HepG2 (cell line): ENCODE data around the gene ADM. TPM values are rescaled to one million over a fixed set of nuclear protein-coding genes. Genes with fewer than 3 reads are reported as not detected.

Experiments
- ARHGAP35 ChIP-seq: sonication (generic); formaldehyde crosslinking; IDR thresholded peaks from 2 replicates; pipeline ENCODE4 v1.9.0; 2022; ENCODE audit warnings: mild to moderate bottlenecking, inconsistent platforms, moderate library complexity, missing genetic modification reagents, borderline replicate concordance
- ARNTL ChIP-seq: sonication (generic); formaldehyde crosslinking; IDR thresholded peaks from 2 replicates; pipeline ENCODE4 v1.4.0; 2020; ENCODE audit warnings: mild to moderate bottlenecking, missing genetic modification reagents
- KDM1A ChIP-seq: IDR thresholded peaks from 2 replicates; pipeline ENCODE4 v1.6.1; 2016; ENCODE audit warnings: missing compliant biosample characterization
- KLF16 ChIP-seq, 2 experiments: sonication (generic) in 1 of 2; formaldehyde crosslinking in 1 of 2; IDR thresholded peaks; 2 replicates each; pipeline versions ENCODE4 v1.6.1 to v1.8.0; 2016 to 2023; ENCODE audit warnings: missing genetic modification reagents in 2 of 2, missing compliant biosample characterization in 1 of 2
- KMT2A ChIP-seq: sonication (generic); formaldehyde crosslinking; IDR thresholded peaks from 2 replicates; pipeline ENCODE4 v1.4.0; 2020; ENCODE audit warnings: missing genetic modification reagents
- NR3C1 ChIP-seq: sonication (generic); formaldehyde crosslinking; IDR thresholded peaks from 2 replicates; pipeline ENCODE4 v1.4.0; 2020; ENCODE audit warnings: missing genetic modification reagents
- RAD21 ChIP-seq: fragments of 450-650 bp; formaldehyde crosslinking; IDR thresholded peaks from 2 replicates; pipeline ENCODE4 v1.5.0; 2020; ENCODE audit warnings: mild to moderate bottlenecking
- RBFOX2 ChIP-seq: fragments of 200-400 bp; formaldehyde crosslinking; IDR thresholded peaks from 2 replicates; pipeline ENCODE4 v1.6.1; 2017; ENCODE audit warnings: low read depth, mild to moderate bottlenecking, low read length
- RELA ChIP-seq: sonication (generic); formaldehyde crosslinking; IDR thresholded peaks from 2 replicates; pipeline ENCODE4 v1.4.0; 2020; ENCODE audit warnings: missing genetic modification reagents
- SMARCE1 ChIP-seq: fragments of 450-650 bp; IDR thresholded peaks from 2 replicates; pipeline ENCODE4 v1.6.1; 2017; ENCODE audit warnings: borderline replicate concordance
- SNAI1 ChIP-seq: sonication (generic); formaldehyde crosslinking; IDR thresholded peaks from 2 replicates; pipeline ENCODE4 v1.5.0; 2020; ENCODE audit warnings: mild to moderate bottlenecking, missing genetic modification reagents, borderline replicate concordance
- WIZ ChIP-seq: sonication (generic); formaldehyde crosslinking; IDR thresholded peaks from 2 replicates; pipeline ENCODE4 v1.5.1; 2020; ENCODE audit warnings: mild to moderate bottlenecking, missing genetic modification reagents
- ZNF138 ChIP-seq: sonication (generic); formaldehyde crosslinking; IDR thresholded peaks from 2 replicates; pipeline ENCODE4 v1.5.0; 2020; ENCODE audit warnings: mild to moderate bottlenecking, low read depth, missing genetic modification reagents
- ZNF230 ChIP-seq: sonication (generic); formaldehyde crosslinking; IDR thresholded peaks from 2 replicates; pipeline ENCODE4 v1.4.0; 2020; ENCODE audit warnings: mild to moderate bottlenecking, missing genetic modification reagents
- ZNF331 ChIP-seq: sonication (generic); formaldehyde crosslinking; IDR thresholded peaks from 2 replicates; pipeline ENCODE4 v1.4.0; 2020; ENCODE audit warnings: missing genetic modification reagents
- ZNF567 ChIP-seq: sonication (generic); formaldehyde crosslinking; IDR thresholded peaks from 2 replicates; pipeline ENCODE4 v1.8.1; 2023; ENCODE audit warnings: mild to moderate bottlenecking, missing genetic modification reagents, borderline replicate concordance
- ZNF572 ChIP-seq: sonication (generic); formaldehyde crosslinking; IDR thresholded peaks from 2 replicates; pipeline ENCODE4 v1.5.1; 2020; ENCODE audit warnings: mild to moderate bottlenecking, missing genetic modification reagents
- ZNF615 ChIP-seq: sonication (generic); formaldehyde crosslinking; IDR thresholded peaks from 2 replicates; pipeline ENCODE4 v1.5.0; 2020; ENCODE audit warnings: mild to moderate bottlenecking, missing genetic modification reagents, borderline replicate concordance
- ZNF616 ChIP-seq: sonication (generic); formaldehyde crosslinking; IDR thresholded peaks from 2 replicates; pipeline ENCODE4 v1.5.0; 2020; ENCODE audit warnings: low read depth, mild to moderate bottlenecking, missing genetic modification reagents
- ZNF713 ChIP-seq: sonication (generic); formaldehyde crosslinking; IDR thresholded peaks from 2 replicates; pipeline ENCODE4 v1.4.0; 2020; ENCODE audit warnings: mild to moderate bottlenecking, missing genetic modification reagents
- ZNF720 ChIP-seq: sonication (generic); formaldehyde crosslinking; IDR thresholded peaks from 2 replicates; pipeline ENCODE4 v1.4.0; 2020; ENCODE audit warnings: missing genetic modification reagents
- ZNF782 ChIP-seq: sonication (generic); formaldehyde crosslinking; IDR thresholded peaks from 2 replicates; pipeline ENCODE4 v1.4.0; 2020; ENCODE audit warnings: missing genetic modification reagents, mild to moderate bottlenecking, borderline replicate concordance
- polyA plus RNA-seq, 8 experiments: library from polyadenylated mRNA; depleted of rRNA in 3 of 8; stranded (reverse) in 7 of 8; unstranded in 1 of 8; fragments of >200 nt; fragmentation: Illumina TruSeq in 4 of 8; extraction: Trizol in 4 of 8; gene quantifications; 2 replicates each; pipeline versions ENCODE4 v1.2.1 to v1.2.3, GENCODE V29; 2011 to 2016; ENCODE audit warnings: low read depth in 4 of 8, missing spikeins in 1 of 8, mixed read lengths in 1 of 8; ENCODE audit not compliant: insufficient read depth in 1 of 8
- total RNA-seq, 5 experiments: library from RNA; depleted of rRNA; stranded (reverse); fragments of >200 nt; fragmentation: Illumina TruSeq; extraction: Trizol; gene quantifications; 2 replicates each; pipeline ENCODE4 v1.2.3, GENCODE V29; 2016; ENCODE audit warnings: low read depth in 1 of 5
- TF ChIP-seq, protein P1 (sequence below): sonication (generic); formaldehyde crosslinking; IDR thresholded peaks from 2 replicates; pipeline ENCODE4 v1.8.1; 2022; ENCODE audit warnings: low read depth, mild to moderate bottlenecking, missing genetic modification reagents
- TF ChIP-seq, protein P2 (sequence below): sonication (generic); formaldehyde crosslinking; IDR thresholded peaks from 2 replicates; pipeline ENCODE4 v1.4.0; 2020; ENCODE audit warnings: missing genetic modification reagents, borderline replicate concordance
- TF ChIP-seq, protein P3 (sequence below): sonication (generic); formaldehyde crosslinking; IDR thresholded peaks from 2 replicates; pipeline ENCODE4 v1.8.1; 2023; ENCODE audit warnings: missing genetic modification reagents, mild to moderate bottlenecking, borderline replicate concordance

The ADM gene
- total and polyA plus RNA-seq, 2 of the 13 experiments (the other 11 are each of a cell fraction or from before 2014, with no cell fraction given) = 10.7 to 26.1 TPM

DNA sequence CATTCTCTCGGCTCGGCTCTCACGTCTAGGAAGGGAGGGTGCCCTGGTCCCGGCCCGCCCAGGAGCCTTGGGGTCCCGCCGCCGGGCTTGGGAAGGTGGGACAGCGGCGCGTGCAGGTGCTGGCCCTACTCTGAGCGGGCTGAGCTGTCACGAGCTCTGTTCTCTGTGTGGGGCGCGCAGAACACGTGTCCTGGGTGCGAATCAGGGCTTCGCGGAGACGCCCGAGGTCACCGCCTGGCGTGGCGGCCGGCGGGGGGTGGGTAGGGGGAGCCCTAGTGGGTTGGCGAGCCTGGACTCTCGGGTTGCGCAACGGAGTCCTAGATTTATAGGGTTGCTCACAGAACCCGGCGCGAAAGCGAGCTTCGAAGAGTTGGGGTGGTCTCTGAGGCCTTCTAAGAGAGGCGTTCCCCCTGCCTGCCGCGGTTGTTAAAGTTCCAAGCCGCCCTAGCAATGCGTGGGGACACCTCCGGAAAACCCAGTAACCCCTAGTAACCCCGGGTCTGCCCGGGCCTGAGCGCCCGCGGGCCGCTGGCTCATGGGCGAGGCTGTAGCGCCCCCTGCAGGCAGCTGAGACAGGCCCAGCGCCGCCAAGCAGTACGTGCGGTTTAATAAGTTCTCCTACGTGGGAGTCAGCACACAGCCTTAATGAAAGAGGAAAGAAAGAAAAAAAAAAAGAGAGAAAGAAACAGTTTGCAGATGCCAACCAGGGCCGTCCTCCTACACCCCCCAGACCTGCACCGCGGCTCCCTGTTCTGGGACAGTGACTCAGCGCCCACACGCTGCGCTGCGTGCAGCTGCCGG is 2.7 kb downstream of the ADM start (continued):
- TF ChIP-seq, protein P1, sequence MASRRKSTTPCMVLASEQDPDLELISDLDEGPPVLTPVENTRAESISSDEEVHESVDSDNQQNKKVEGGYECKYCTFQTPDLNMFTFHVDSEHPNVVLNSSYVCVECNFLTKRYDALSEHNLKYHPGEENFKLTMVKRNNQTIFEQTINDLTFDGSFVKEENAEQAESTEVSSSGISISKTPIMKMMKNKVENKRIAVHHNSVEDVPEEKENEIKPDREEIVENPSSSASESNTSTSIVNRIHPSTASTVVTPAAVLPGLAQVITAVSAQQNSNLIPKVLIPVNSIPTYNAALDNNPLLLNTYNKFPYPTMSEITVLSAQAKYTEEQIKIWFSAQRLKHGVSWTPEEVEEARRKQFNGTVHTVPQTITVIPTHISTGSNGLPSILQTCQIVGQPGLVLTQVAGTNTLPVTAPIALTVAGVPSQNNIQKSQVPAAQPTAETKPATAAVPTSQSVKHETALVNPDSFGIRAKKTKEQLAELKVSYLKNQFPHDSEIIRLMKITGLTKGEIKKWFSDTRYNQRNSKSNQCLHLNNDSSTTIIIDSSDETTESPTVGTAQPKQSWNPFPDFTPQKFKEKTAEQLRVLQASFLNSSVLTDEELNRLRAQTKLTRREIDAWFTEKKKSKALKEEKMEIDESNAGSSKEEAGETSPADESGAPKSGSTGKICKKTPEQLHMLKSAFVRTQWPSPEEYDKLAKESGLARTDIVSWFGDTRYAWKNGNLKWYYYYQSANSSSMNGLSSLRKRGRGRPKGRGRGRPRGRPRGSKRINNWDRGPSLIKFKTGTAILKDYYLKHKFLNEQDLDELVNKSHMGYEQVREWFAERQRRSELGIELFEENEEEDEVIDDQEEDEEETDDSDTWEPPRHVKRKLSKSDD (CRISPR knock-in tag) = no peak
- TF ChIP-seq WIZ (CRISPR knock-in tag) = no peak
- peak; percentile 85 for TF ChIP-seq RBFOX2
- peak; percentile 70; the same call in 1 of the 2 replicates for TF ChIP-seq KMT2A
- no peak for TF ChIP-seq ZNF713 (CRISPR knock-in tag)
- TF ChIP-seq SNAI1 (CRISPR knock-in tag) = 0 out of 2 replicates have a peak, but pooled peaks have one; percentile 40
- TF ChIP-seq SMARCE1 = no peak
- no peak for TF ChIP-seq ARNTL
- TF ChIP-seq NR3C1 (CRISPR knock-in tag) = no peak
- TF ChIP-seq RELA (CRISPR knock-in tag) = no peak
- TF ChIP-seq ZNF615 (CRISPR knock-in tag) = no peak
- TF ChIP-seq ZNF331 (CRISPR knock-in tag) = no peak
- no peak; the same call in 1 of the 2 replicates for TF ChIP-seq ZNF230 (CRISPR knock-in tag)
- TF ChIP-seq ARHGAP35 (CRISPR knock-in tag) = no peak
- no peak for TF ChIP-seq ZNF720
- no peak for TF ChIP-seq ZNF138 (CRISPR knock-in tag)
- TF ChIP-seq ZNF567 (CRISPR knock-in tag) = no peak; the same call in 1 of the 2 replicates
- TF ChIP-seq, protein P2, sequence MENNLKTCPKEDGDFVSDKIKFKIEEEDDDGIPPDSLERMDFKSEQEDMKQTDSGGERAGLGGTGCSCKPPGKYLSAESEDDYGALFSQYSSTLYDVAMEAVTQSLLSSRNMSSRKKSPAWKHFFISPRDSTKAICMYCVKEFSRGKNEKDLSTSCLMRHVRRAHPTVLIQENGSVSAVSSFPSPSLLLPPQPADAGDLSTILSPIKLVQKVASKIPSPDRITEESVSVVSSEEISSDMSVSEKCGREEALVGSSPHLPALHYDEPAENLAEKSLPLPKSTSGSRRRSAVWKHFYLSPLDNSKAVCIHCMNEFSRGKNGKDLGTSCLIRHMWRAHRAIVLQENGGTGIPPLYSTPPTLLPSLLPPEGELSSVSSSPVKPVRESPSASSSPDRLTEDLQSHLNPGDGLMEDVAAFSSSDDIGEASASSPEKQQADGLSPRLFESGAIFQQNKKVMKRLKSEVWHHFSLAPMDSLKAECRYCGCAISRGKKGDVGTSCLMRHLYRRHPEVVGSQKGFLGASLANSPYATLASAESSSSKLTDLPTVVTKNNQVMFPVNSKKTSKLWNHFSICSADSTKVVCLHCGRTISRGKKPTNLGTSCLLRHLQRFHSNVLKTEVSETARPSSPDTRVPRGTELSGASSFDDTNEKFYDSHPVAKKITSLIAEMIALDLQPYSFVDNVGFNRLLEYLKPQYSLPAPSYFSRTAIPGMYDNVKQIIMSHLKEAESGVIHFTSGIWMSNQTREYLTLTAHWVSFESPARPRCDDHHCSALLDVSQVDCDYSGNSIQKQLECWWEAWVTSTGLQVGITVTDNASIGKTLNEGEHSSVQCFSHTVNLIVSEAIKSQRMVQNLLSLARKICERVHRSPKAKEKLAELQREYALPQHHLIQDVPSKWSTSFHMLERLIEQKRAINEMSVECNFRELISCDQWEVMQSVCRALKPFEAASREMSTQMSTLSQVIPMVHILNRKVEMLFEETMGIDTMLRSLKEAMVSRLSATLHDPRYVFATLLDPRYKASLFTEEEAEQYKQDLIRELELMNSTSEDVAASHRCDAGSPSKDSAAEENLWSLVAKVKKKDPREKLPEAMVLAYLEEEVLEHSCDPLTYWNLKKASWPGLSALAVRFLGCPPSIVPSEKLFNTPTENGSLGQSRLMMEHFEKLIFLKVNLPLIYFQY (CRISPR knock-in tag) = peak; percentile 100
- TF ChIP-seq KDM1A (CRISPR knock-in tag) = no peak
- TF ChIP-seq, protein P3, sequence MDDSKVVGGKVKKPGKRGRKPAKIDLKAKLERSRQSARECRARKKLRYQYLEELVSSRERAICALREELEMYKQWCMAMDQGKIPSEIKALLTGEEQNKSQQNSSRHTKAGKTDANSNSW (CRISPR knock-in tag) = no peak
- 0 out of 4 replicates have a peak, but pooled peaks of 1 of the 2 experiments have one; percentile 33 for TF ChIP-seq KLF16 (CRISPR knock-in tag; IDR thresholded peaks at IDR 0.05)
- no peak for TF ChIP-seq ZNF572 (CRISPR knock-in tag)
- peak; percentile 94 for TF ChIP-seq RAD21 (CRISPR knock-in tag)
- no peak for TF ChIP-seq ZNF782
- TF ChIP-seq ZNF616 (CRISPR knock-in tag) = no peak
